HG02870 (cell line): ENCODE measurements around the gene GH2.
"Not testable (repeated sequence)": the region's sequence is repeated elsewhere in the genome, so short reads cannot be mapped to it uniquely, and the experiment has no call there.

Source experiments
- ATAC-seq: cut with Tn5 transposase; IDR thresholded peaks from one replicate; pipeline ENCODE4 v1.9.1; 2021; ENCODE audit warnings: mild to moderate bottlenecking, moderate library complexity; ENCODE audit not compliant: unreplicated experiment

GH2 gene

GRCh38 chr17:63911657-63912100 lies 29.9 kb upstream of the GH2 start:
- ATAC-seq, result no peak

- ATAC-seq, result no peak
These were observed 29.4 kb upstream of the GH2 start, which contains the start of gene CSHL1 for GRCh38 chr17:63911041-63911635. CSHL1 (minus strand) TSS chr17:63911258; CDS start chr17:63911196, 62 bp downstream.

GRCh38 chr17:63910096-63910495 lies 28.4 kb upstream of the GH2 start:
- no peak for ATAC-seq

GRCh38 chr17:63909586-63909985 lies 27.8 kb upstream of the GH2 start:
- not testable (repeated sequence) for ATAC-seq

GRCh38 chr17:63907161-63907778 lies 25.5 kb upstream of the GH2 start:
- ATAC-seq, result not testable (repeated sequence)

GRCh38 chr17:63904796-63905195 lies 23.1 kb upstream of the GH2 start:
- ATAC-seq, result not testable (repeated sequence)

GRCh38 chr17:63903787-63904201 lies 22.1 kb upstream of the GH2 start:
- not testable (repeated sequence) for ATAC-seq

GRCh38 chr17:63901971-63902370 lies 20.2 kb upstream of the GH2 start:
- ATAC-seq, result not testable (repeated sequence)

- not testable (repeated sequence) for ATAC-seq
These were observed 17.4 kb upstream of the GH2 start for GRCh38 chr17:63898899-63899798.

GRCh38 chr17:63896524-63897354 lies 15.0 kb upstream of the GH2 start, which contains the start of gene CSH1:
CSH1 (minus strand) TSS chr17:63896574; CDS start chr17:63896511, 63 bp downstream.
- ATAC-seq, result not testable (repeated sequence)

GRCh38 chr17:63894821-63895220 lies 13.1 kb upstream of the GH2 start:
- not testable (repeated sequence) for ATAC-seq

- ATAC-seq, result not testable (repeated sequence)
These were observed 12.3 kb upstream of the GH2 start for GRCh38 chr17:63894021-63894420.

- ATAC-seq, result not testable (repeated sequence)
These were observed 10.7 kb upstream of the GH2 start for GRCh38 chr17:63892316-63893037.

- not testable (repeated sequence) for ATAC-seq
These were observed 7.5 kb upstream of the GH2 start for GRCh38 chr17:63889026-63889848.

GRCh38 chr17:63885119-63885518 lies 3.4 kb upstream of the GH2 start:
- ATAC-seq, result not testable (repeated sequence)

- not testable (repeated sequence) for ATAC-seq
These were observed 932 bp upstream of the GH2 start for GRCh38 chr17:63882626-63883126.

GRCh38 chr17:63881337-63881736 lies 407 bp downstream of the GH2 start:
- ATAC-seq, result not testable (repeated sequence)

- ATAC-seq, result no peak
These were observed 1.0 kb downstream of the GH2 start for GRCh38 chr17:63880706-63881105.

GRCh38 chr17:63878413-63878812 lies 3.3 kb downstream of the GH2 start:
- not testable (repeated sequence) for ATAC-seq
